GM18519 (cell line): ENCODE measurements around the gene KCNAB2.

Experiments
- ATAC-seq: cut with Tn5 transposase; IDR thresholded peaks from one replicate; pipeline ENCODE4 v1.9.1; 2021; ENCODE audit warnings: mild to moderate bottlenecking, moderate library complexity; ENCODE audit not compliant: unreplicated experiment, low FRiP score

The KCNAB2 gene

GRCh38 chr1:6124746-6125365, 79.2 kb downstream of the KCNAB2 start:
- no peak for ATAC-seq

- ATAC-seq = no peak
Observed at GRCh38 chr1:6125366-6125765, 79.7 kb downstream of the KCNAB2 start.

- no peak for ATAC-seq
Observed at GRCh38 chr1:6126028-6126427, 80.3 kb downstream of the KCNAB2 start.

GRCh38 chr1:6126521-6127067, 80.9 kb downstream of the KCNAB2 start:
- ATAC-seq = no peak

- no peak for ATAC-seq
Observed at GRCh38 chr1:6127587-6128163, 82.0 kb downstream of the KCNAB2 start.

- no peak for ATAC-seq
Observed at GRCh38 chr1:6128276-6129081, 82.8 kb downstream of the KCNAB2 start.

GRCh38 chr1:6129313-6129712, 83.6 kb downstream of the KCNAB2 start:
- no peak for ATAC-seq

- ATAC-seq = no peak
Observed at GRCh38 chr1:6130036-6130435, 84.3 kb downstream of the KCNAB2 start.

- ATAC-seq = no peak
Observed at GRCh38 chr1:6130596-6130995, 84.9 kb downstream of the KCNAB2 start.

GRCh38 chr1:6131561-6131960, 85.9 kb downstream of the KCNAB2 start:
- no peak for ATAC-seq

- no peak for ATAC-seq
Observed at GRCh38 chr1:6133146-6133895, 87.6 kb downstream of the KCNAB2 start.

- ATAC-seq = no peak
Observed at GRCh38 chr1:6134206-6134605, 88.5 kb downstream of the KCNAB2 start.

- ATAC-seq = no peak
Observed at GRCh38 chr1:6134741-6135510, 89.2 kb downstream of the KCNAB2 start.

GRCh38 chr1:6136516-6137220, 91.0 kb downstream of the KCNAB2 start:
- ATAC-seq = no peak

GRCh38 chr1:6137758-6138157, 92.1 kb downstream of the KCNAB2 start:
- ATAC-seq = no peak

GRCh38 chr1:6140413-6140812, 94.7 kb downstream of the KCNAB2 start:
- no peak for ATAC-seq

- ATAC-seq = no peak
Observed at GRCh38 chr1:6141592-6141991, 95.9 kb downstream of the KCNAB2 start.

- ATAC-seq = no peak
Observed at GRCh38 chr1:6142036-6142621, 96.4 kb downstream of the KCNAB2 start.

GRCh38 chr1:6142734-6143133, 97.0 kb downstream of the KCNAB2 start:
- ATAC-seq = no peak
